ENCODE results near the gene ENPP1. TPM values are rescaled to one million over a fixed set of nuclear protein-coding genes. Genes with fewer than 3 reads are reported as not detected.

Gene ENPP1
- total and polyA plus RNA-seq, 3 donors from 2014 or later: 8.3 to 16.0 (median 12.0) TPM

- TF ChIP-seq CTCF (IDR thresholded peaks at IDR 0.05) (no peak), POLR2A (IDR thresholded peaks at IDR 0.05) (no peak)
- Histone ChIP-seq H3K27ac (no peak overlapping the region), H3K9me3 (no peaks in the 10 kb centered on the region), H3K4me1 (no peaks in the 10 kb centered on the region), H3K4me3 (no peak overlapping the region), H3K27me3 (no peaks in the 10 kb centered on the region), H3K36me3 (ENCODE audit: low read depth, missing control alignments) (no peaks in the 10 kb centered on the region)
- intact Hi-C loops (cut with DNase I; ENCODE audit: low total_unique reads): no loop called here
- no peak for DNase-seq
- WGBS, 2 donors: 58 to 63% methylated on average over 3 of the region's 3 CpGs
Observed at GRCh38 chr6:131811500-131811899, 3.7 kb downstream of the ENPP1 start.

GRCh38 chr6:131813991-131814390 lies 6.2 kb downstream of the ENPP1 start:
- no peak for DNase-seq
- TF ChIP-seq POLR2A (IDR thresholded peaks at IDR 0.05) (no peak), CTCF (IDR thresholded peaks at IDR 0.05) (no peak)
- Histone ChIP-seq H3K27me3 (no peaks in the 10 kb centered on the region), H3K4me3 (no peak overlapping the region), H3K36me3 (ENCODE audit: low read depth, missing control alignments) (no peaks in the 10 kb centered on the region), H3K4me1 (no peaks in the 10 kb centered on the region), H3K9me3 (no peaks in the 10 kb centered on the region), H3K27ac (no peak overlapping the region)
- intact Hi-C loops (cut with DNase I; ENCODE audit: low total_unique reads): no loop called here
- WGBS, 2 donors: 92 to 94% methylated on average over 3 of the region's 3 CpGs

- Histone ChIP-seq H3K27ac (no peak overlapping the region), H3K9me3 (no peaks in the 10 kb centered on the region), H3K36me3 (ENCODE audit: low read depth, missing control alignments) (no peaks in the 10 kb centered on the region), H3K4me1 (no peaks in the 10 kb centered on the region), H3K27me3 (no peaks in the 10 kb centered on the region), H3K4me3 (no peak overlapping the region)
- WGBS, 2 donors: 67 to 88% methylated on average over 1 of the region's 1 CpG
- intact Hi-C loops (cut with DNase I; ENCODE audit: low total_unique reads): no loop called here
- TF ChIP-seq CTCF (IDR thresholded peaks at IDR 0.05): no peak
- DNase-seq: no peak
Observed at GRCh38 chr6:131816869-131817268, 9.0 kb downstream of the ENPP1 start.

GRCh38 chr6:131819572-131820124 lies 11.8 kb downstream of the ENPP1 start:
- H3K9me3 ChIP-seq: no peaks in the 10 kb centered on the region
- no peak overlapping the region for H3K4me3 ChIP-seq
- no peak overlapping the region for H3K27ac ChIP-seq
- H3K36me3 ChIP-seq (ENCODE audit: low read depth, missing control alignments): no peaks in the 10 kb centered on the region
- no peaks in the 10 kb centered on the region for H3K4me1 ChIP-seq
- intact Hi-C loops (cut with DNase I; ENCODE audit: low total_unique reads): no loop called here
- 49 to 63% methylated on average over 7 of the region's 7 CpGs for WGBS, 2 donors
- DNase-seq: no peak
- TF ChIP-seq CTCF (IDR thresholded peaks at IDR 0.05) (no peak), POLR2A (IDR thresholded peaks at IDR 0.05) (no peak)
- no peaks in the 10 kb centered on the region for H3K27me3 ChIP-seq
